ENCODE results near the gene ANKK1. TPM values are rescaled to one million over a fixed set of nuclear protein-coding genes. Genes with fewer than 3 reads are reported as not detected.

Gene ANKK1
- total RNA-seq, 1 experiment from 2014 or later: 0.11 TPM

DNA sequence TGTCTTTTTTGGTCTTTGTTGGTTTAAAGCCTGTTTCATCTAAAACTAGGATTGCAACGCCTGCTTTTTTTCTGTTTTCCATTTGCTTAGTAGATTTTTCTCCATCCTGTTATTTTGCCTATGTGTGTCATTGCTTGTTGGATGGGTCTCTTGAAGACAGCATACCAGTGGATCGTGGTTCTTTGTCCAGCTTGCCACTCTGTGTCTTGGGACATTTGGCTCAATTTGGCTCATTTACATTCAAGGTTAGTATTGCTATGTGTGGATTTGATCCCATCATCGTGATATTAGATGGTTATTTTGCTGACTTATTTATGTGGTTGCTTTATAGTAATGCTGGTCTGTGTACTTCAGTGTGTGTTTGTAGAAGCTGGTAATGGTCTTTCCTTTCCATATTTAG lies 31.4 kb upstream of the ANKK1 start:
- intact Hi-C loops (cut with micrococcal nuclease; ENCODE audit: unreplicated experiment): no loop called here
- no TSS peak for BruUV-seq (replicated peaks)

DNA sequence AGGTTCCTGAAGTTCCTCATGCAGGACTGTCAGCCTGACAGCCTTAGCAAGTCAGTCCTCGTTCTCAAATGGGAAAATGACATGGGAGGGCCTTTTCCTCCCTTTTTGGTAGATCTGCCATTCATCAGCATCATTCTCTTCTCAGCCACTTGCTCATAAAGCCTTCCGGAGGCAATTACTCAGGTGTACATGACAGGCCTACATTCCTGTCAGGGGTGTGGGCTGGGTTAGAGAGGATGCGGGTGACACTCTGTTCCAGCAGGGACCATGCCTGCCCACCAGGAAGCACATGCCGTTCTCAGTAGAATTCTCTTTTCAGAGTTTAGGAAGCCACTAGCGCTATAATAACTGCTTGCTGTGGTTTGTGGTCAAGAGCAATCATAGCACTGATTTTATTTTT lies 24.2 kb upstream of the ANKK1 start:
- no peak overlapping the region for H3K4me3 Mint-ChIP-seq (ENCODE audit: unreplicated experiment)
- peaks cover 6% of the 10 kb centered on the region for H3K36me3 Mint-ChIP-seq (ENCODE audit: insufficient read depth, unreplicated experiment)
- no peaks in the 10 kb centered on the region for H3K27me3 Mint-ChIP-seq (ENCODE audit: insufficient read depth, unreplicated experiment)
- no peaks in the 10 kb centered on the region for H3K4me1 Mint-ChIP-seq (ENCODE audit: low read depth, unreplicated experiment)
- ChIA-PET POLR2A (no interaction called here), CTCF (no interaction called here)
- TF ChIP-seq, protein P1, sequence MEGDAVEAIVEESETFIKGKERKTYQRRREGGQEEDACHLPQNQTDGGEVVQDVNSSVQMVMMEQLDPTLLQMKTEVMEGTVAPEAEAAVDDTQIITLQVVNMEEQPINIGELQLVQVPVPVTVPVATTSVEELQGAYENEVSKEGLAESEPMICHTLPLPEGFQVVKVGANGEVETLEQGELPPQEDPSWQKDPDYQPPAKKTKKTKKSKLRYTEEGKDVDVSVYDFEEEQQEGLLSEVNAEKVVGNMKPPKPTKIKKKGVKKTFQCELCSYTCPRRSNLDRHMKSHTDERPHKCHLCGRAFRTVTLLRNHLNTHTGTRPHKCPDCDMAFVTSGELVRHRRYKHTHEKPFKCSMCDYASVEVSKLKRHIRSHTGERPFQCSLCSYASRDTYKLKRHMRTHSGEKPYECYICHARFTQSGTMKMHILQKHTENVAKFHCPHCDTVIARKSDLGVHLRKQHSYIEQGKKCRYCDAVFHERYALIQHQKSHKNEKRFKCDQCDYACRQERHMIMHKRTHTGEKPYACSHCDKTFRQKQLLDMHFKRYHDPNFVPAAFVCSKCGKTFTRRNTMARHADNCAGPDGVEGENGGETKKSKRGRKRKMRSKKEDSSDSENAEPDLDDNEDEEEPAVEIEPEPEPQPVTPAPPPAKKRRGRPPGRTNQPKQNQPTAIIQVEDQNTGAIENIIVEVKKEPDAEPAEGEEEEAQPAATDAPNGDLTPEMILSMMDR (IDR thresholded peaks at IDR 0.05; ENCODE audit: insufficient read depth in 1 of 2, low read depth in 1 of 2, low read length in 1 of 2, severe bottlenecking in 1 of 2, unreplicated experiment in 1 of 2): no peak
- H3K27ac Mint-ChIP-seq (ENCODE audit: unreplicated experiment): no peak overlapping the region
- no peaks in the 10 kb centered on the region for H3K9me3 ChIP-seq
- H3K9me3 Mint-ChIP-seq (ENCODE audit: unreplicated experiment): no peaks in the 10 kb centered on the region
- H3K4me1 ChIP-seq: no peaks in the 10 kb centered on the region
- no peak overlapping the region for H3K4me3 ChIP-seq (ENCODE audit: low read depth, low read length)
- BruUV-seq (replicated peaks): no TSS peak
- peaks cover 1% of the 10 kb centered on the region; the same call in 1 of the 2 replicates for H3K36me3 ChIP-seq (ENCODE audit: control insufficient read depth, insufficient read depth, low read length)
- no peaks in the 10 kb centered on the region for H3K27me3 ChIP-seq (replicated peaks; ENCODE audit: control insufficient read depth, insufficient read depth, low read length)
- intact Hi-C loops (cut with micrococcal nuclease; ENCODE audit: unreplicated experiment): no loop called here
- no peak for DNase-seq

More for the DNA sequence above, 31.4 kb upstream of the ANKK1 start:
- no peaks in the 10 kb centered on the region for H3K27me3 ChIP-seq (replicated peaks; ENCODE audit: control insufficient read depth, insufficient read depth, low read length)
- H3K4me1 ChIP-seq: no peaks in the 10 kb centered on the region
- H3K9me3 ChIP-seq: peaks cover 10% of the 10 kb centered on the region; the same call in 1 of the 2 replicates
- no peaks in the 10 kb centered on the region for H3K4me1 Mint-ChIP-seq (ENCODE audit: low read depth, unreplicated experiment)
- no peak overlapping the region for H3K4me3 Mint-ChIP-seq (ENCODE audit: unreplicated experiment)
- CTCF ChIA-PET: no interaction called here
- TF ChIP-seq, protein P1 (IDR thresholded peaks at IDR 0.05; ENCODE audit: insufficient read depth in 1 of 2, low read depth in 1 of 2, low read length in 1 of 2, severe bottlenecking in 1 of 2, unreplicated experiment in 1 of 2): no peak
- peaks cover 6% of the 10 kb centered on the region for H3K36me3 Mint-ChIP-seq (ENCODE audit: insufficient read depth, unreplicated experiment)
- H3K4me3 ChIP-seq (ENCODE audit: low read depth, low read length): no peak overlapping the region
- no peak for DNase-seq
- POLR2A ChIA-PET: no interaction called here
- no peak overlapping the region for H3K27ac Mint-ChIP-seq (ENCODE audit: unreplicated experiment)
- H3K9me3 Mint-ChIP-seq (ENCODE audit: unreplicated experiment): peaks cover 32% of the 10 kb centered on the region
- H3K36me3 ChIP-seq (ENCODE audit: control insufficient read depth, insufficient read depth, low read length): 0 out of 2 replicates have a peak, but pooled peaks cover 3% of the 10 kb centered on the region
- H3K27me3 Mint-ChIP-seq (ENCODE audit: insufficient read depth, unreplicated experiment): no peaks in the 10 kb centered on the region

DNA sequence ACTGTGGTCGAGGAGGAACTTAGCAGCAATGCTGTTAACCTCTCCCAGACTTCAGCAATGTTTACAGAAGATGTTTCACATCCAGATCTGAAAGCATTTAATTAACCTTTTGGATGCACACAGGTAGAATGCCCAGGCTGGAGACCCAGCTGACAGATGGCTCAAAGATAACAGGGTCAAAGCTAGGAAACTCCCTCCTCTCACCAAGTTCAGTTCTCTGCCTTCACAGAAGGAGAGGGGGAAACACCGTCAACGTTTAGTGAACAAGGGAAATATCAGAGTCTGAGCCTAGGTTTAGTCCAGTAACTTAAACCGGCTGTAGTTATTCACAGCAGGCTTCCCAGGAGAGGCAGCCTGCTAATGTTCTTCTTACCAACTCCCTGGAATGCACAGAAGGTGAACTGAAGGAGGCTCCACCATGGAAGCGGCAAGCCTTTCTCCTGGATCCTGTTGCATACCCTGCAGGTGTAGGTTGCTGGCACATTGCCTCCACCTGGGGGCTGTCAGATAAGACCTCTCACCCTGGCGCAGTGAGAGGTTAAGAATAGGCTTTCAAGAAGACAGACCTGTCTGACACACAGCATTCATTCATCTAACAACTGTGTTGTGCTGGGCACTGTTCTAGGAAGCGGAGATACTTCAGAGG lies 23.5 kb upstream of the ANKK1 start:
- Mint-ChIP-seq H3K27me3 (ENCODE audit: insufficient read depth, unreplicated experiment) (no peaks in the 10 kb centered on the region), H3K4me1 (ENCODE audit: low read depth, unreplicated experiment) (no peaks in the 10 kb centered on the region), H3K9me3 (ENCODE audit: unreplicated experiment) (no peaks in the 10 kb centered on the region), H3K36me3 (ENCODE audit: insufficient read depth, unreplicated experiment) (peaks cover 6% of the 10 kb centered on the region), H3K27ac (ENCODE audit: unreplicated experiment) (no peak overlapping the region), H3K4me3 (ENCODE audit: unreplicated experiment) (no peak overlapping the region)
- POLR2A ChIA-PET: no interaction called here
- Histone ChIP-seq H3K4me1 (no peaks in the 10 kb centered on the region), H3K9me3 (no peaks in the 10 kb centered on the region), H3K4me3 (ENCODE audit: low read depth, low read length) (no peak overlapping the region), H3K27me3 (replicated peaks; ENCODE audit: control insufficient read depth, insufficient read depth, low read length) (no peaks in the 10 kb centered on the region), H3K36me3 (ENCODE audit: control insufficient read depth, insufficient read depth, low read length) (peaks cover 1% of the 10 kb centered on the region; the same call in 1 of the 2 replicates)
- TF ChIP-seq, protein P1 (IDR thresholded peaks at IDR 0.05; ENCODE audit: insufficient read depth in 1 of 2, low read depth in 1 of 2, low read length in 1 of 2, severe bottlenecking in 1 of 2, unreplicated experiment in 1 of 2): no peak
- intact Hi-C loops (cut with micrococcal nuclease; ENCODE audit: unreplicated experiment): no loop called here
- CTCF ChIA-PET: interaction anchor here (0.6 kb wide), 1 partner anchor 93 kb away, joined by 6 read pairs; no protein-coding TSS in a partner anchor
- DNase-seq: no peak
- no TSS peak for BruUV-seq (replicated peaks)
